GM19328 (cell line): ENCODE results near the gene COLQ.
"Not testable (repeated sequence)": the region's sequence is repeated elsewhere in the genome, so short reads cannot be mapped to it uniquely, and the experiment has no call there.

Experiments
- ATAC-seq: cut with Tn5 transposase; IDR thresholded peaks from one replicate; pipeline ENCODE4 v1.9.1; 2021; ENCODE audit warnings: mild to moderate bottlenecking, moderate library complexity; ENCODE audit not compliant: unreplicated experiment

The COLQ gene

GRCh38 chr3:15493436-15493835 lies 28.1 kb downstream of the COLQ start:
- ATAC-seq, result no peak

- ATAC-seq, result no peak
These were observed 28.6 kb downstream of the COLQ start for GRCh38 chr3:15492847-15493360.

- no peak for ATAC-seq
These were observed 30.4 kb downstream of the COLQ start for GRCh38 chr3:15491143-15491542.

DNA sequence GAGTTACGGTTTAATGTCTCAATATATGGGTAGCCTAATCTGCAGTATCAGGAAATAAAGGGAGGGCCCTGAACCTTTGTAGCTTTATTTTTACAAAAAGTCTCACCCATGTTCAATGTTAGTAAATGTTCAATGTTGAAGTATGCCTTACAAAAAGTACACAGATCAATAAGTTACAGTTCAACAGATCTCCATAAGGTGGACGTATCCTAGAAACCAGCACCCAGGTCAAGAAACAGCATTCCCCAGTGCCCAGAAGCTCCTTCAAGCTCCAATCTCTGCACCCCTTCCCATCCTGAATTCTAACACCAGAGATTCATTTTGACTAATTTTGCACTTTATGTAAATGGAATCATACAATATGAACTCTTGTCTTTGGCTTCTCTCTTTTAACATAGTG lies 31.3 kb downstream of the COLQ start:
- no peak for ATAC-seq

GRCh38 chr3:15488002-15488401 lies 33.5 kb downstream of the COLQ start:
- ATAC-seq, result no peak

GRCh38 chr3:15486979-15487378 lies 34.5 kb downstream of the COLQ start:
- no peak for ATAC-seq

GRCh38 chr3:15486020-15486419 lies 35.5 kb downstream of the COLQ start:
- ATAC-seq, result no peak

DNA sequence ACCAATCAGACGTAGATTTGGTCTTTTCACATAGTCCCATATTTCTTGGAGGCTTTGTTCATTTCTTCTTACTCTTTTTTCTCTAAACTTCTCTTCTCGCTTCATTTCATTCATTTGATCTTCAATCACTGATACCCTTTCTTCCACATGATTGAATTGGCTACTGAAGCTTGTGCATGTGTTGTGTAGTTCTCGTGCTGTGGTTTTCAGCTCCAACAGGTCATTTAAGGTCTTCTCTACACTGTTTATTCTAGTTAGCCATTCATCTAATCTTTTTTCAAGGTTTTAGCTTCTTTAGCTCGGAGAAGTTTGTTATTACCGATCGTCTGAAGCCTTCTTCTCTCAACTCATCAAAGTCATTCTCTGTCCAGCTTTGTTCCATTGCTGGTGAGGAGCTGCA lies 37.0 kb downstream of the COLQ start:
- ATAC-seq, result not testable (repeated sequence)

GRCh38 chr3:15479400-15480224 lies 41.9 kb downstream of the COLQ start:
- no peak for ATAC-seq

- no peak for ATAC-seq
These were observed 42.9 kb downstream of the COLQ start for GRCh38 chr3:15478640-15478979.

DNA sequence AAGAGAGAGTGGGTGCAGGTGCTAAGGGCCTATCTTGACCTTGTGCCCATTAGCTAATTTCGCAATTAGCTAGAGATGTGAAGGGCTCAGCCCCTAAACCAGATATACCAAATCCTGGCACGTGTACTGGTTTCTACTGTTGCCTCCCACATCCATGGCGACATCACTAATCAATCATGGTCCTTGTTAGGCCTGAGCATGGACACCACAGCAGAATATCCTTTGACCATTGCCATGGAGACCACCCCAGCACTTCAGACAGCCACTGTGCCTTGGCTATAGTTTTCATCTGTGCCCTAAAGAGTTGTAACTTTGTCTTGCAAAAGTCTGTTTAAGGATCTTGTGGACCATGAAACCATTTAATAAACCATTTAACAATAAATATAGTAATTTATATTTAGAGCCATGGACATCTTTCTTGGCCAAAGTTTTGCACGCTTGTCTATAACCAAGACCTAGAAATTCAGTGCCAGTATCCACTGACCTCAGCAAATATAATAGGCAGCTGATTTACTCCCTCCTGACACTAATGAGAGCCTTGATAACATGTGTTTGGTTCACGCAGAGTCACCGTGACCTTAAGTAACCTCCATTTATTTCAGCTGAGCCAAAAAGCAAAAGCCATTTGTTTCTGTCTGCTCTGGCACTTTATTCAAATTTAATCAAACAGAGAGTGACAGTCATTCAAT lies 43.4 kb downstream of the COLQ start:
- no peak for ATAC-seq

DNA sequence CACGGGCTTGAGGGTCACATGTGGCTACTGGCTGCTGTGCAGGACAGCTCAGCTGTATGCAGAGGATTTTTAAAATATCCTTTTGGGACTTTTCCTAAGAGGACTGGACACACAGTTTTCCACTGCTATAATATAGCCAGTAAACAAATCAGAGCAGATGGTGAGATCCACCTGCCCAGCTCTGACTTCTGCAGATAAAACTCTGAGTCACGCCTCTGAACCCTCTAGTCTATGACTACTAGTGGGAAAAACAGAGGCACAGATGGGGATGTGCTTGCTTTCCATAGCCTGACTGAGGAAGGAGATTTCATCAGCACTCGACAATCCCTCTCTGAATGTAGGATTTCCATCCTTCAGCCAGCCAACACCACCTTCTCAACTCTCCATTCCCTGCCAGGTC lies 45.1 kb downstream of the COLQ start:
- no peak for ATAC-seq

DNA sequence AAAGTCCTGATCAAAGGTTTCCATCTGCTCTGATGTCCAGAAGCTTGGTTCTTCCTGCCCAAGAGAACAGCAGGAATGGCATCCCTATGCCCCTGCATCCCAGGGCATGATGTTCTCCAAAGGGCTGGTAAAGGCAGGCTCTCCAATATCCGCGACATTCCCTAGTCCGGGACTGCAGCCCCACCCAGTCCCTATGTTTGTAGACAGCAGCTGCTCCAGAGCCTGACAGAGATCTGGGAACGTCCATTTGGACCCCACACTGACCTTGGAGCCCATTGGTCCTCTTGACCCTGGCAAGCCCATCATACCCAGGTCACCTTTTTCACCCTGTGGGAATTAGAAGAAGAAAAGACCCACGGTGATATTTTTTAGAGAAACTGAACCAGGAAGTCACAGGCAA lies 46.3 kb downstream of the COLQ start:
- ATAC-seq, result no peak

DNA sequence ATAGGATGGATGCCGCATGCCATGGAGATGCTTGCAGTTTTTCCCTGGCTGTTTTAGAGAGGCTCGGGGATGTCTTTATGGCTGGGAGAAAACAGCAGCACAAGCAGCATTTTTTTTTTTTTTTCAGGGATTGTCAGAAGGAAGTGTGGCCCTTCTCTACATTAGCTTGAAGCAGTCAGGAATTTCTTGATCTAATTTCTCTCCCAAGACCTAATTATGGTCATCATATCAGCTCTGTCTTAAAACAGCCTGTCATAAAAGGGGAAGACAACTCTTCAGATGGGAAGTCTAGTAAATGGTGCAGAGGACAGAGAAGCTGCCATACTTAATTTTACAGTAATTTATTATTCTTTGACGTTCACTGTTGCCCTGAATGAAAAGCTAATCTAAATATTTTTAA lies 49.6 kb downstream of the COLQ start:
- ATAC-seq, result no peak

DNA sequence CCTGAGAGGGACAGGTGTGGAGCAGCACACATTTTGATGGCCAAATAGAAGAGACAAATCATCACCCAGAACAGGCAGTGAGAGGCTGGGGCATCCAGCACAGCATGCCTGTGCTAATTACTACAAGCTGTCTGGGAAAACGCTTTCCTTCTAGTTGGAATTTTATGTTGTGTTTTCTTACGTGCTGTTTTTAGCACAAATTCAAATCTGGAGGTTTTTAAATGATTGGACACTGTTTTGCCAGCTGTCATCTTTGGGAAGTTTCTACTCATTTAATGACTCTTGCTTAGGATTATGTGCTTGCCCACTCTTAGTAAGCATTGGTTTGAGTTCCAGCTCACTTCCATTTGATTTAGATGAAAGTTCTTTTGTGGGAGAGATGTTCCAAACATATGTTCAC lies 50.7 kb downstream of the COLQ start:
- no peak for ATAC-seq

GRCh38 chr3:15470261-15470660 lies 51.2 kb downstream of the COLQ start:
- ATAC-seq, result no peak

DNA sequence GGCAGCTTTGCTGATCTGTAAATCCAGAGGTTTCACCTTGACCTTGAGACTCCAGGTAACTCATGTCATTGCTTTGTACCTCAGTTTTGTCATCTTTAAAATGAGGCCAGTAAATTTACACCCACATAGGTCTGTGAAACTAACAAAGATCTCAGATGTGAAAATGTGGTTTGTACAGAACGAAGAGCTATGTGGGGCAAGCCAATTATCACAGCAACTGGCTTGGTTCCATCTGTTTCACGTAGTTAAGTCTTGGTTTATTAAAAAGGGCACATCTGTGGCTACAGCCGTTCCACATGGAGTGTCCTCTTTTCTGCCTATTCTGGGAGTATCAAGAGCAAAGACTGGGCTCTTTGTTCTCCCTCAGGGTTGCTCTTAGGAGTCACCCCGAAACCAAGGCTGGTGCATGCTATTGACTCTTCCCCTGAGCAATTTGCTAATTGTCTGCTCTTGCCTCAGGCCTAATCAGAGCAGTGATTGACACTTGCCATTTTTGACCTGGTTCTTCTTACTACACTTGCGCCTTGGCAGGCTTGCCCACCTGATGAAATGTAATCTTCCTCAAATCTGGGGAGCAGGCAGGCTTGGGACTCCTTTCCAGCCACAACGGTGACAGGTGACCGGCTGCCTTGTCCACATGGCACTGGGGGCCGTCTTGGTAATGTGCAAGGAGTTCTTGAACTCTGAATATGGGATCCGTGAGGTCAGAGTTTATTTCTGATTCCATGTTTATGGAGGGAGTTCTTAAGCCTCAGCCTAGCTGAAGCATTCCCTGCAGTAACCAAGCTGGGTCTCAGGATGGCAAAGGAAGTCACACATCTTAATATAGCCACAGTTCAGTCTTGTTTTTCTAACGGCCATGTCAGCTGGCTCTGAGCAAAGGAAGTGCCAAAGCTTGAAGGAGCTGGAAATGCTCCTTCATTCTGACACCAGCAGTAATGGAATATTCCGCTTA lies 54.0 kb downstream of the COLQ start:
- no peak for ATAC-seq

DNA sequence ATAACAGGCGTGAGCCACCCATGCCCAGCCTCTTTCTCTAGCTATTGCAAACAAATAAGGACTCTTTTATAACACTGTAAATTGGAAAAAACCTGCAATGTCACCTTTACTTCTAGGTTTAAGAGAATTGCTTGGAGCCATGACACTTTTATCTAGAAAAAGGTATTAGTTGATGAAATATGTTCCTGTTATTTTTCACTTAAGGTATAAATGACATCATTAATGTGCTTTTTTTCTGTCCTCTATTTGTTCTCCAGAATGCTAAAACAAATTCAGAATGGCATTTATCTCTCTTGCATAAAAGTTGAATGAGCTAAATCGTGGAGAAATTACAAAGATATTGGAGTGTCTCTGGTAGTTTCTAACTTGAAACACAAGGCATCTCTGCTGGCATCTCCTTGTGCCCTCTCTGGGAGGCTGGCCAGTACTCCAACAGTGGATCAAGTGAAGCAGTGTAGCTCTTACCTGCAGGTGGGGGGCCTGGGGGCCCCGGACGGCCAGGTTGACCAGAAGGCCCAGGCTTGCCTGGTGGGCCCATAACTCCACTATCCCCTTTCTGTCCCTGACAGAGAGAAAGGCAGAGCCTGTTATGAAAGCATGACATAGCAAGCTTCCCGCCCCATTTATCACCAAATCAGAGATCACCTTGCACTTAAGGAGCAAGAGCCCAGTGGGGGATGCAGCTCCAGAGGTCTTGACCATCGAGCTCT lies 55.5 kb downstream of the COLQ start:
- no peak for ATAC-seq

DNA sequence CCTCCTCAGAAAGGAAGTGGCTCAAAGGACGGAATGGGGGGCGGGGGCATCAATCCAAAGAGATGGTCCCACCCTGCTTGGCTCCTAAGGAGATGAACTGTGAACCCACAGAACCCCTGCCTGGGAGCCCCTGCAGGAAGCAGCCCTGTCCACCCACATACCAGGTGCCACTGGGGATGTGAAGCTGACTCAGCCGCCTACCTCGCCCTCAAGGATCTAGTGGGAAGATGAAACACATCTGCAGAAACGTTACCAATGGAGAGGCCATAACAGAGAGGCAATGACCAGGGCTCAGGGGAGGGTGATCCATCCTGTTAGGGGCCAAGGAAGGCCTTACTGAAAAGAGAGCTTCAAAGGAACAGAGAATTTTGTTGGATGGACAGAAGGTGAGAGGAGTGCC lies 59.1 kb downstream of the COLQ start:
- ATAC-seq, result no peak

GRCh38 chr3:15460891-15461531 lies 60.5 kb downstream of the COLQ start:
- no peak for ATAC-seq
